ENCODE measurements around the gene RPS19BP1.

RPS19BP1 gene

DNA sequence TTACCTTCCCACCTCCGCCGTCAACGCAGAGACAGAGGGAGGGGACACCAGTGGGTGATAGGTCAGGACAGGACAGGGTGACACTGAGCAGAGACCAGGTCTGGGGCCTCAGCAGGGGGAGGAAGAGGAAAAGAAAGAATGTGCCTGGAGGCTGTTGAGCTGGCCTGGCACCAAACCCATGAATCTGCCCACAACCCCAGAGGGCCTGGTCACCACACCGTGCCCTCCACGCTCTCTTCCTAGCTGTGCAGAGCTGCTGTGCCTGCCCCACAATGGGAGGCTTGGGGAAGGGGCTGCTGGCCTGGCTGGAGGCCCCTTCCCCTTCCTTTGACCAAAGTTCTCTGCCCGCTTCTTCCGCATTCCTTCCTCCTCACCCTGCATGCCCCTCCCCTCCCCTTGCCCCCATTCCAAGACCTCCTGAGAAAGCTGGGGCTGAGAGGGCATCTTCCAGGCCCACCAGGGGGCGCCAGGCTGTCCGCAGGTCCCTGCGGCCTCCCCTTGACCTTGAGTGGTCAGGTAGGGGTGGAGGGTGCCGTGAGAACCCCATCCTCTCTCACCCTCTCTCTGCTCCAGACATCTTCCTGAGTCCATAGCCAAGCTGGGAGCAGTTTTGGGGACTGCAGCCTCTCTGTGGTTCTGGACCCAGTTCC lies 27.0 kb upstream of the RPS19BP1 start:
- no peak for DNase-seq

DNA sequence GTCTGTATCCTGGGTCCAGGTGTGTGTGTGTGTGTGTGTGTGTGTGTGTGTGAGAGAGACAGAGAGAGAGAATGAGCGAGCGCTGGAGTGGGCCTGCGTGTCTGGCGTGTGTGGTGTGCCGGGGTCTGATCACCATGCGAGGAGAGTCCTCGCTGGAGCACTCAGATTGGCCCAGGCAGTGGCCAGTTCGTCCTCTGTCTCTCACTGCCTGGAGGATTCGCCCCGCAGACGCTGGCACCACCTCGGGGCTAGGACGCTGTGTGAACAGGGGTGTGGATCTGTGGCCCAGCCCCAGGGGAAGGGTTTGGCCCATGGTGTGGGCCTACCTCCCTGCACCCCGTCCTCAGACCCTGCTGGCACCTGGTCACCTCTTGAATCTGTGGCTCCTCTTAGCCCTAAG lies 26.4 kb upstream of the RPS19BP1 start:
- DNase-seq, result no peak

DNA sequence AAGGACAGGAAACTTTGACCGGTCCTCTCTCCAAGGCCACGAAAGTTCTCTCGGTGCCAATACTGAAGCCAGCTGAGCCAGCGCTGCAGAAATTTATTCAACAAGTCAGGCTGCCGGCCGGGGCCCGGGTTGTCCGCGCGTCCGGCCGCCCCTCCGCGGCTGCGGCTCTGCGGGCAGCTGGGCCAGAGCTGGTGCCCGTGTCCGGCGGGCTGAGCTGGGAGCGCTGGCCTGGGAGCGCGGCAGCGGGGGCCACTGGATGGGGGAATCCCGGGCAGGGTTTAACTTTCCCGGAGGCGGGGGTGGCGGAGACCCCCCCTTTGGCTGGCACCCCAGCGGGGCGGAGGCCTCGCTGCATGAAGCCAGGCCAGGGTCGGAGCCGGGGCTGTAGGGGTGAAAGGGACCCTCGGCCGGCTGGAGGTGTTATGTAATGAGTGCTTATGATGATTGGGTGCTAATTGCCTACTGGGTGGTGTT lies 25.7 kb upstream of the RPS19BP1 start:
- peak in 1 of 56 donors; percentile 40 for DNase-seq

DNA sequence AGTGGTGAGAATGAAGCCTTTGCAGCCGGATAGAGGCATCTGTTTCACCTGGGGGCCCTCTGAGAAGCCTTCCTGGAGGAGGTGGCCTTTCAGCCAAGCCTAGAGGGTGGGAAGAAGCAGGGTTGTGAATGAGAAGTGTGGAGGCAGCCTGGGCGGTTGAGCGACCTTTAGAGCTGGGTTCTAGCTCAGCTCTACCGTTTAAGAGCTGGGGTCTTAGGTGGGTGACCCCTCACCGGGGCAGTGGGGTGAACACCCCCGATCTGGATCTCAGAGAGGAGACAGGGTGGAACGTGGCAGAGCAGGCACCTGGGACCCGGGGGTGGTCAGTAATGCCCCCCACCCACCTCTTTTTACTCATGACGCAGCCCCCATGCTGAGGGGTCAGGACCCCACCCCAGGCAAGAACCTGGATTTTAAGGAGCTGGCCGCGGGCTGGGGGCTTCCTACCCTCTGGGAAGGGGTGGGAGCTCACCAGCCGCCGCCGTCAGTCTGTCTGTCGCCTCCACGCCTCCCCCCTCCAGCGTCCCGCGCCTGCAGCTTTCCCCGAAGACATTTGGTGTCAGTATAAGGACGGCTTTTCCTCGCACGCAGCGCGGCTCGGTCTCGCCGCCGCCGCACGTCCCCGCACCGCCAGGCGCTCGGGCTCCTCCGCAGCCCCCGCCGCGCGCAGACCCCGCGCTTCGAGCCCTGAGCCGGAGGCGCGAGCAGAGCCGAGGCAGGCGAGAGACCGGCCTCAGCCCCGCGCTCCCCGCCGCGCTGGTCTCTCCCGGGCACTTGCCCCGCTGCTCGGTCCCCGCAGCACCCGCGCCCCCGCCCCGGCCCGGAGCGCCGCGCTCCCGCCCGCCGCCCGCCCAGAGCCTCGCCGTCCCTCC lies 24.7 kb upstream of the RPS19BP1 start:
- peak in 28 of 56 donors; percentile 3 to 69 (median 26) for DNase-seq

DNA sequence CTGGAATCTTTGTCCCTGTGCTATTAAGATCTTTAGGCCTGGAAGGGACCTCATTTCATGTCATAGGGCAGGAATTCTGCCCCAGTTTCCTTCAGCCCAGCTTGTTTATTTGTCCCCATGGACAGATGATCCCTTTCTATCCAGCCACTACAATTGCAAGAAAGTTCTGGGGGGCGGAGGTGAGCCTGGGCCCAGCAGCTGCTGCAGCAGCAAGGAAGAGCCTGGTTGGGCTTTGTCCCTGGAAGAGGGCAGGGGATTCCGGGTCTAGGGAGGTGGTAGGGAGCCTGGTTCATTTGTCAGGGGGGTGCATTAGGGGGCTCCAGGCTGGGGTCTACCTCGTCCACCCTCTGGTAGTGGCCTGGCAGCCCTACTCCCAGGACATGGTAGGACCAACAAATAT lies 21.6 kb upstream of the RPS19BP1 start:
- no peak for DNase-seq

DNA sequence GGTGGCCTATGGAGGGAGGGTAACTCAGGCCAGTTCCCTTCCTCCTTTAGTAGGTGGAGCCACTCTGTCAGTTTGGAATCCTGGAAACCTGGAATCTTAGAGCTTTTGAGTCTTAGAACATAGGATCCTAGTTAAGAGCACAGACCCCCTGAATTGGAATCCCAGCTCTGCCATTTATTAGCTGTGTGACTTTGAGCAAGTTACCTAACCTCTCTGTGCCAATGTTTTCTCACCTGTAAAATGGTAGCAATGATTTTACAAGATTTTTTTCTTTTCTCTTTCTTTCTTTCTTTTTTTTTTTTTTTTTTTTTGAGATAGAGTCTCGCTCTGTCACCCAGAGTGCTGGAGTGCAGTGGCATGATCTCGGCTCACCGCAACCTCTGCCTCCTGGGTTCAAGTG lies 20.9 kb upstream of the RPS19BP1 start:
- DNase-seq, result no peak

DNA sequence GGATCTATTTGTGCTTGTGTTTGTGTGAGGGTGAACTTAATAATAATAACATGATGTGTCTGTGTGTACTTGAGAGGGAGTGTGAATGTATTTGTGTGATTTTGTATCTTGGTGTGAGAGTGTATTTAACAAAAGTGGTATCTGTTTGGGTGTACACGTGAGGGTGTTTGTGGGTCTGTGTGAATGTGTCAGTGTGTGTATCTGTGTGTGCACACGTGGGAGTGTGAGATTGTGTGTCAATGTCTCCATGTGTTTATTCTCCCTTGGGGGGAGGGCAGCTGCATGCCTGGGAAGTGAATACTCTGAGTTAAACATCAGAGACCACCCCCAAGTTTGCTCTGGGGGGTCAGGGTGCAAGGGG lies 15.0 kb upstream of the RPS19BP1 start:
- no peak for DNase-seq

DNA sequence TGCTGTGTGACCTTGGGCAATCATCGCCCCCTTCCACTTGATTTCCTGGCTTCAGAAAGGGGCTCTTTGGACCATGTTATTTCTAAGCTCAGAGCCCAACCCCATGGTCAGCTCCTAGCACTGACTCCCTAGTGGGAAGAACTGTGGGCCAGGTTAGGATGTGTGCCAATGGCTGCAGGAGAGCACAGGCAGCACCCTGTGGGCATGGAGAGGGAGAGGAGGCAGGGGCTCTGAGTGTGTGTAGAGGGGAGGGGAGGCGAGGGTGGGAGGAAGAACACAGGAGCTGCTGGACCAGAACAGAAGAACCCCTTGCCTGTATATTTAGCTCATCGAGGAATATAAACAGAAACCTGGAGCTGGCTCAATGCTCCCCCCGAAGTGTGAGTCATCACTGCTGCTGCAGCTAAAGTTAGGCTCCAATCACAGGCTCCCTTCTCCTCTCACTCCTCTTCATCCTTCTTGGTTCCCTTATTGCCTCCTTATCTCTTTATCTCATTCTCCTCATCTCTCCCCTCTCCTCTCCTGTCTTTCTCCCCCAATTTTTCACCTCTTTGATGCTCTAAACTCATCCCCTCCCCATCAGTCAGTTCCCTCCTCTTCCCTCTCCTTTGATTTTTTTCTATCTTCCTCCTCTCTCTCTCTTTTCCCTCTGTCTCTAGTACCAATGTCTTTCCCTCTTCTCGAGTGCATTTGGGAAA lies 14.5 kb upstream of the RPS19BP1 start:
- peak in 25 of 56 donors; percentile 8 to 69 (median 37) for DNase-seq

DNA sequence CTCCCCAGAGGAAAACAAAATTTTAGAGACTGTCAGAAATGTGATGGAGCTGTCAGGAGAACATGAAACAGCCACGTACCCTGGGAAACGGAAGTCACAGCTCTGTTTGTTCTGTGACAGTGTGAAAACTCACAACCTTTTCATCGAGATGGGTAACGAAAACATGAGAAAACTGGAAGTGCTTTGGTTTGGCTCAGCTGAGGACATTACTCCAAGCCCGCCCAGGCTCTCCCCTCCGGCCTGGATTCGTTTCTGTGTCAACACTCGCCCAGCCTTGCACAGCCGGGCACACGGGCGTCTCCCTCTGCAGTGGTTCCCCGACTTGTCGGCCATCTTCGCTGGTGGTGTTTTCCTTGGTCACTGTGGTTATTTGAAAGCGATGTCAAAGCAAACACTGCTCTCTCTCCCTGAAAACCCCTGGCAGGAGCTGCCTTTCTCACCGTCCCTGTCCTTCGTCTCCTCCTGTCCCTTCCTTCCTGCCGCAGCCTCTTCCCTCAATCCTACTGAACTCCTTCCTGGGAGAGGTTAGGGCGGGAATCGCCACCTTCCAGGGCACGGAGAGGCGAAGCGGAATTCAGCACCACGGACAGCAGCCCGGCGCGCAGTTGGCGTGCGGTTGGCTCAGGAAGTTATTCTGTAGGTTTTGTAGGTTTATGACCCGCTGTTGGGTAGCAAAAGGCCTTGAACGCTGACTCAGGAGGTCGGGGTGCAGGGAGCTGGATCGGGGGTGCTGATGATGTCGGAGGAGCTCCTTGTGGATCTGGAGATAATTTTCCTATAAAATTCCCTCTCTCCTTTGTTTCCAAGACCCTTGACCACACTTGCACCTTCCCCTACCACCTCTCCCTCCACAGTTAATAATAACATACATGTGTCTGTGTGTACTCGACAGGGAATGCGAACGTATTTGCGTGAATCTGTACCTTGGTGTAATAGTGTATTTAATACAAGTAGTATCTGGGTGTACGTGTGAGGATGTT lies 13.1 kb upstream of the RPS19BP1 start:
- peak in 1 of 56 donors; percentile 27 for DNase-seq

DNA sequence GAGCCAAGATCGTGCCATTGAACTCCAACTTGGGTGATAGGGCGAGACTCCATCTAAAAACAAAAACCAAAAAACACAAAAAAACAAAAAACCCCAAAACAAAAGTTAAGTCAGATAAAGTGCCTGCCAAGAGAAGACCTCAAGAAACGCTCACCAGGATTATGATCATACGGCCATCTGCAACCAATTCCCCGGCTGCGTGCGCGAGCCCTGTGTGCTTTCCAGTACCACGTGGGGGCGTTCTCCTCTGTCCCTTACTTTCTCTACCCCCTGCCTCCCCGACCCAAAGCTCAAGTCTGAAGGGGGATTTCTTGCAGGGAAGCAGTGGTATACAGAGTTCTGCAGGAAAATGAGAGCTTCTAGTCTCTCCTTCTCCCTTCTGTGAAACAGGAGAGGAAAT lies 10.5 kb upstream of the RPS19BP1 start:
- no peak for DNase-seq

DNA sequence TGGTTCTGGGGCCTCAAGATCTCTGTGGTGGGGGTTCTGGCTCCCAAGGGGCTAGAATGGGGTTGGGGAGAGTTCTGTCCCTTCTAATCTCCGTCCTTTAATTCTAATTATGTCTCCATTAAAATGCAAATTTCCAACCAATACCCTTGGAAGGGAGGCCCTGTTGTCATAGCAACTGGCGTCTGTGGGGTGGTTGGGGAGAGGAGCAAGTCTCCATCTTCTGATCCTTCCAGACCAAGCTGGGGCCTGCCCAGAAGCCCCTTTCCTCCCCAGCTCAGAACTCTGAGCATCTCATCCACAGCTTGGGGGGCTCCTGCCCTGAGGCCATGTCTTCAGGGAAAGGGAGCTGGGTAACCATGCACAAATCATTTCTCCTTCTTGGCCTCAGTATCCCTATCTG lies 5.4 kb upstream of the RPS19BP1 start:
- no peak for DNase-seq

DNA sequence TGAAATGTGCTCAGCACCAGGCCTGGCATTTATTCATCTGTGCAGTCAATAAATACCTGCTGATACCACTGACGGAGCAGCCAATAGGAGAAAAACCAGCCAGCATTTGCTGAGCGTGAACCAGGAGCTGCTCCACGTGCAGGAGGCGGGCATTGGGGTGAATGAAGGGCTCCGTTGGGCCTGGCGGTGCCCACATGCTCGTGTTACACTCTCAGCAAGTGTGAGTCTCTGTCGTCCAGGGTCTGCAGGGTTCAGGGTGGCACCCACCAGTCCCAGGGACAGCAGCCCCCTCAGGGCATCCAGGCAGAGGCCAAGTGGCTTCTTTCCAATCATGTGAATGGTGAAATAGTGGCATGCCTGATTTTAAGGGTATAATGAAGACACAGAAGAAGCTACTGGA lies 4.2 kb upstream of the RPS19BP1 start:
- DNase-seq, result no peak

DNA sequence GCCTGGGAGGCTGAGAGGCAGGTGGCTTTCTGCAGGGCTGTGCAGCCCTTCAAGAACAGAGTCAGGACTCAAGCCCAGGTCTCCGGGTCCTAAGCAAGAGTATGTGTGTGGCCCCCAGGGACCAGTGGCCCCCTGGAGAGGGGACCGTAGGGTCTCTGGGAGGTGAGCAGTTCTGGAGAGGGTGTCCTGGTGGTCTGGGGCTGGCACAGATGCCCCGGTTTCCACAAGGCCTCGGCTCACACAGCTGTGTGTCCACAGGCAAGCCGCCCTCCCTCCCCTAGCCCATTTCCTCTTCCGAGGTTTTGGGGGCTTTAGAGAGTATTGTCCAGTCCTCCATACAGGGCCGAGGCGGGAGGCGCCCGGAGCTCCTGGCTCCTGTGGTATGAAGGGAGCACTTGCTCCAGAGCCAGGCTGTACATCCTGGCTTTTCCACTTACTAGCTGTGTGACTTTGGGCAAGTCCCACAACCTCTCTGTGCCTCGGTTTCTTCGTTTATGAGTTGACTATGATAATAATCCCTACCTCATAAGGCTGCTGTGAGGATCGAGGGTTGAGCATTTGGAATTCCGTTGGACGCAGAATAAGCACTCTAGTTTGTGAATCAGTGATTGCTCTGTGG lies 3.4 kb upstream of the RPS19BP1 start:
- DNase-seq, result no peak

DNA sequence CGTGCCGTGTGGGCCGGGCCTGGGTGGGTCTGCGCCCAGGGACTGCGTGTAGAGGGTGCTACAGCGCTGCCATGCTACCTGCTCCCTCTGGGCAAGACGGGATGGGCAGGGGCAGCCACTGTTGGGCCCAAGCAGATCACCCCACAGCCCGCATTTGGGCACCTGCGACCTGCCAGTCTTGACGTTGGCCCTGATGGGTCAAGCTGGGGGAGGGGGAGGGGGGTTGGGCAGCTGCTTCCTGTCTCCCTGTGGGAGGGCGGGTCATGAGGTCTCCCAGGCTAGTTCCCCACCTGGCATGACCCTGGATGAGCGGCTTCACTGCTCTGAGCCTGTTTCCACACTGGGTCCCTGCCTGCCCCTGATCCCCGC lies 2.8 kb upstream of the RPS19BP1 start:
- no peak for DNase-seq

DNA sequence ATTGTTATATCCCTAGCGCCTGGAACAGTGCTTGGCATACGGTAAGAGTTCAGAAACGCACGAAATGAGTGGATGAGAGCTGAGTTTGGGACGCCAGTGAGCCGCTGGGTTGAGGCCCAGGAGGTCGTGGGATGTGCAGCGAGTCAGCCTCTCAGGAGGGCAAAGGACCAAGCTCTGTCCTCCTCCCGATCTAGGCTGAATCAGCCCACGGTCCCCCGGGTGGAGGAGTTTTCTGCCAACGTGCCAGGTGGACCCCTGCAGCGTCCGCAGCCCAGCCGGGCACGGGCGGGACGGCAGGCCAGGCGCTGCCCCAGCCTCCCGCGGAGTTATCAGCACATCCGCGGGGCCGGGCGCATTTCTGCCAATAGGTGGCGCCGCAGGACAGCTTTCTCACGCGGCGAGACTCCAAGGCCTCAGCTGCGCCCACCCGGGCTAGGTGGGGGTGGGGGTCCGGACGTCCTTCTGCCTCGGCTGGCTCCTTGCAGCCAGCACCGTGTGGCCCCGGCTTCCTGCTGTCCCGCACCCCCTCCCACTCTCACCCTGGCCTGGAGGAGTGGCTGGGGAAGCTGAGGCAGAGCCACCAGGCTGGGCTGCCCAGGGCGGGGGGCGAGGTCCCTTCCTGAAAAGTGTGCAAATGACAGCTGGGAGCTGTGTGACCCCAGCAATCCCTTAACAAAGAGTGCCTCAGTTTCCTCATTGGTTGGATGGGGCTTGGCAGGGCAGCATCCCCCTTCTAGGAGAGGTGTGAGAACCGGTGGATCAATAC lies 2.2 kb upstream of the RPS19BP1 start:
- DNase-seq, result peak in 50 of 56 donors; percentile 15 to 92 (median 59)

DNA sequence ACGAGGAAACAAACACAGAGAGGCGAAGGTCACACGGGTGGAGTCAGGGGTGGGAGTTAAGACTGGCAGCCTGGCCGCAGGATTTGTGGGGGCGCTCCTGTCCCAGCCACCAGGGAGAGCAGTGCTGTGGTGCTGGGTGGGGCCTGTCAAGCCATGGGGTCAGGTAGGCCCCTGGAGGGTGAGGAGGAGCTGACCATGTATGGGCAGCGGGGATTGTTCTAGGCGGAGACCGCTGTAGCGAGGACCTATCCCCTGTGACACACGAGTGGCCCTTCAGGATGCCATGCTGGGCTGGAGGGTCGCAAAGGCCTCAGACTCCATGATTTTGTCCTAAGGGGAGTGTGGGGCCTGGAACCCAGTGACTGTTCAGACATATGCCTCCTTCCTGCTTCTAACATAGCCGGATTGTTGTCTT lies 1.6 kb upstream of the RPS19BP1 start:
- no peak for DNase-seq

DNA sequence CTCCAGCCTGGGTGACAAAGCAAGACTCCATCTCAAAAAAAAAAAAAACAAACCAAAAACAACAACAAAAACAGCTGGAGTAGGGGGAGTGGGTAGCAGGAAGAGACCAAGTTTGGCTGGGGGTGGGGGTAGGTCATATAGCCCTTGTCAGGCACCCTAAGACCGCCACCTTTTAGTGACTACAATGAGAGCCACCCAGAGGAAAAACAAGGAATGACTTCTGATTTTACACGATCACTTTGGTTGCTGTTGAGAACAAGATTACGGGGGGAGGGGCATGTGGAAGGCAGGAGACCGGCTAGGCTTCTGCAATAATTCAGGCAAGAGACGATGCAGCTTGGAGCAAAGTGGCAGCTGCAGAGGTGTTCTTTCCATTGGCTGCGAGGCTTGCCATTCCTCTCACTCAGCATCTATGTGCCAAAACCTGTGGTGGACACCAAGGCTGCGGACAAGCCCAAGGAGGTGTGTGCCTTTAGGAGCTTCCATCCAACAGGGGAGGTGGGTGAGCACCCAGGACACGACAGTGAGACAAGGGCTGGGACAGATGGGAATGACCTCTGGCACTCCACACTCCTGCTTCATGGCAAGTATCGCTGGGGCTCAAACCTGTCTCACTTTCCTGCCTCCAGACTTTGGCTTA lies 1.7 kb downstream of the RPS19BP1 start:
- DNase-seq, result no peak

DNA sequence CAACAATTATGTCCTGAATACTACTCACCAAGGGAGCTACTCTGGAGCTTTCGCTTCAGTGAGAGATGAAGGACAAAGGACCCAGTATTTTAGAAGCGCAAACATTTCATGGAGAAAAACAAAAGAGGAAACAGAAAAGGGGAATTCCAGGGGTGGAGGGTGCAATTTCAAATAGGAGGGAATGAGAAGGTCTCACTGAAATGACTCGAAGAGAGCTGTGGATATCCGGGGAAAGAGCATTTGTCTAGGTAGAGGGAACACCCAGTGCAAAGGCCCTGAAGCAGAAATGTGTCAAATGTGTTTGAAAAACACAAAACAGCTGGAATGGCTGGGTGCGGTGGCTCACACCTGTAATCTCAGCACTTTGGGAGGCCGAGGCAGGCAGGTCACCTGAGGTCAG lies 2.4 kb downstream of the RPS19BP1 start:
- no peak for DNase-seq

DNA sequence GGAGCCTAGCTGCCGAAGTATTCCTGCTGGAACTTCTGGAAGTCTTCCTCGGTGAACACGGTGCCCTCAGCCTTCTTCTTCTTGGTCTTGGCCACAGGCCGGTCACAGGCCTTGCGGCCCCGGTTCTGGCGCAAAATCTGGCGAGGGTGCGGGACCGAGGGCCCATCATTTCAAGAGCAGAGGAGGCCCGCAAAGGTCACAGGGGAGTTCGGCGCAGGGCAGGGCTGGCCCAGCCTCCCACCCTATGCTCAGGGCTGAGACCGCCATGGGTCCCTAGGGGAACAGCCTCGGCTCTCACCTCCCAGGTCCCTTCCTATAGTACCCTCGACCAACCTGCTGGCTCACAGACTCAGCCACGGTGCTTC lies 3.1 kb downstream of the RPS19BP1 start:
- DNase-seq, result no peak

All from nucleus accumbens (tissue), 56 donors.